Calu3 (cell line): Measurements from ENCODE around the gene DMRT1. TPM values are rescaled to one million over a fixed set of nuclear protein-coding genes. Genes with fewer than 3 reads are reported as not detected.

ENCODE experiments used
- BruUV-seq: library from RNA; stranded (reverse); fragments of 400-500 nt; replicated peaks from 2 replicates; lab custom pipeline; 2021; lab: Mats Ljungman, UMichigan
- CTCF ChIA-PET: fragments of 300-600 bp; sonication (Branson Sonifier 250); formaldehyde crosslinking; loops from one replicate; lab custom pipeline; 2022; ENCODE audit warnings: antibody characterized with exemption; lab: Charles Lee
- DNase-seq: peaks from one replicate; pipeline ENCODE4 v3.0.0; 2022
- H3K27ac Mint-ChIP-seq: one replicate; pipeline ENCODE4 v1.8.0; 2022; ENCODE audit warnings: mixed read lengths; ENCODE audit not compliant: unreplicated experiment
- H3K27me3 Mint-ChIP-seq: one replicate; pipeline ENCODE4 v1.8.0; 2022; ENCODE audit warnings: mixed read lengths; ENCODE audit not compliant: unreplicated experiment
- H3K36me3 Mint-ChIP-seq: one replicate; pipeline ENCODE4 v1.8.0; 2022; ENCODE audit warnings: mild to moderate bottlenecking, moderate library complexity, mixed read lengths; ENCODE audit not compliant: insufficient read depth, unreplicated experiment
- H3K4me1 Mint-ChIP-seq: one replicate; pipeline ENCODE4 v1.8.0; 2022; ENCODE audit warnings: mild to moderate bottlenecking, low read depth, mixed read lengths; ENCODE audit not compliant: unreplicated experiment
- H3K4me3 Mint-ChIP-seq: one replicate; pipeline ENCODE4 v1.8.0; 2022; ENCODE audit warnings: mild to moderate bottlenecking, low read depth, moderate library complexity, mixed read lengths; ENCODE audit not compliant: unreplicated experiment
- H3K9me3 Mint-ChIP-seq: one replicate; pipeline ENCODE4 v1.8.0; 2022; ENCODE audit warnings: low read depth, mixed read lengths; ENCODE audit not compliant: unreplicated experiment
- intact Hi-C: fragments of 100-400 bp; cut with micrococcal nuclease; formaldehyde crosslinking; loops from one replicate; pipeline ENCODE4 v1.10.0; 2022; ENCODE audit not compliant: unreplicated experiment
- total RNA-seq: library from RNA; stranded (reverse); gene quantifications from 2 replicates; pipeline ENCODE4 v1.2.3, GENCODE V29; 2022
- TF ChIP-seq, protein P1 (sequence below): fragments of 200-600 bp; IDR thresholded peaks from one replicate; pipeline ENCODE4 v1.8.0; 2022; ENCODE audit warnings: antibody characterized with exemption; ENCODE audit not compliant: unreplicated experiment

DMRT1 gene
- total RNA-seq, 1 experiment from 2014 or later: not detected

GRCh38 chr9:967436-967835 is 125.9 kb downstream of the DMRT1 start:
- intact Hi-C loops: no loop called here
- H3K4me1 Mint-ChIP-seq: no peaks in the 10 kb centered on the region
- TF ChIP-seq, protein P1, sequence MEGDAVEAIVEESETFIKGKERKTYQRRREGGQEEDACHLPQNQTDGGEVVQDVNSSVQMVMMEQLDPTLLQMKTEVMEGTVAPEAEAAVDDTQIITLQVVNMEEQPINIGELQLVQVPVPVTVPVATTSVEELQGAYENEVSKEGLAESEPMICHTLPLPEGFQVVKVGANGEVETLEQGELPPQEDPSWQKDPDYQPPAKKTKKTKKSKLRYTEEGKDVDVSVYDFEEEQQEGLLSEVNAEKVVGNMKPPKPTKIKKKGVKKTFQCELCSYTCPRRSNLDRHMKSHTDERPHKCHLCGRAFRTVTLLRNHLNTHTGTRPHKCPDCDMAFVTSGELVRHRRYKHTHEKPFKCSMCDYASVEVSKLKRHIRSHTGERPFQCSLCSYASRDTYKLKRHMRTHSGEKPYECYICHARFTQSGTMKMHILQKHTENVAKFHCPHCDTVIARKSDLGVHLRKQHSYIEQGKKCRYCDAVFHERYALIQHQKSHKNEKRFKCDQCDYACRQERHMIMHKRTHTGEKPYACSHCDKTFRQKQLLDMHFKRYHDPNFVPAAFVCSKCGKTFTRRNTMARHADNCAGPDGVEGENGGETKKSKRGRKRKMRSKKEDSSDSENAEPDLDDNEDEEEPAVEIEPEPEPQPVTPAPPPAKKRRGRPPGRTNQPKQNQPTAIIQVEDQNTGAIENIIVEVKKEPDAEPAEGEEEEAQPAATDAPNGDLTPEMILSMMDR: no peak
- no peak overlapping the region for H3K4me3 Mint-ChIP-seq
- no peaks in the 10 kb centered on the region for H3K36me3 Mint-ChIP-seq
- peaks cover 9% of the 10 kb centered on the region for H3K27me3 Mint-ChIP-seq
- CTCF ChIA-PET: no interaction called here
- no peak overlapping the region for H3K27ac Mint-ChIP-seq
- no peak for DNase-seq
- no peaks in the 10 kb centered on the region for H3K9me3 Mint-ChIP-seq
- BruUV-seq: no TSS peak

DNA sequence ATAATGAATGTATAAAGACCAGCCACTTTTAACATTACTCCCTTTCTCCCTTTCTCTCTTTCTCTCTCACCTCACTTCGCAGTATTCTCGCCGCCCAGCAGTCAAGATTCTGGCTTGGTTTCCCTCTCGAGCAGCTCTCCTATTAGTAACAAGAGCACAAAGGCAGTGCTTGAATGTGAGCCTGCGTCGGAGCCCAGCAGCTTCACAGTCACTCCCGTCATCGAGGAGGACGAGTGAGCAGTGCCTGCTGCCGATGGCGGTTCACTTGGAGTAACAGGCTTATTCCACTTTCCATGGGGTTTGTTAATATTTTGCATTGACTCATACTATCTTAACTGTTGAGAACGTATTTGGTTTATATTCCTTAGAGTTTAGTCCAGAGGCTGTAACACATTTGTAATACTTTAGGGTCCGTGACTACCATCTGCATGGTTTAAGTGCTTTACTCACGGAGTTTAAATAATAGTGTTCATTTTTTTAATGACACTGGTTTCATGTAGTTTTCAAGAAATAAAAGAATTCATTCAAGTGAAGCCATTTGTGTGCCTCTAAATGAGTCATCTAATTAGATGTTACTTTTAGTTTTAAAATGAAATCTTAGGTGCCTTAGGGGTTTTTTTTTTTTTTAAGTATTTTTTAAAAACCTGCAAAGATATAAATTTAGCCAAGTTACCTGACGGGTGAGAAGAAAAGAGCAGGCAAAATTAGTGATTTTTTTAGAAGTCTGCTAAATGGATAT is 126.6 kb downstream of the DMRT1 start:
- no peak overlapping the region for H3K27ac Mint-ChIP-seq
- DNase-seq: no peak
- H3K36me3 Mint-ChIP-seq: no peaks in the 10 kb centered on the region
- H3K9me3 Mint-ChIP-seq: no peaks in the 10 kb centered on the region
- no TSS peak for BruUV-seq
- peaks cover 3% of the 10 kb centered on the region for H3K27me3 Mint-ChIP-seq
- CTCF ChIA-PET: no interaction called here
- no peaks in the 10 kb centered on the region for H3K4me1 Mint-ChIP-seq
- TF ChIP-seq, protein P1: no peak
- no peak overlapping the region for H3K4me3 Mint-ChIP-seq
- intact Hi-C loops: no loop called here

DNA sequence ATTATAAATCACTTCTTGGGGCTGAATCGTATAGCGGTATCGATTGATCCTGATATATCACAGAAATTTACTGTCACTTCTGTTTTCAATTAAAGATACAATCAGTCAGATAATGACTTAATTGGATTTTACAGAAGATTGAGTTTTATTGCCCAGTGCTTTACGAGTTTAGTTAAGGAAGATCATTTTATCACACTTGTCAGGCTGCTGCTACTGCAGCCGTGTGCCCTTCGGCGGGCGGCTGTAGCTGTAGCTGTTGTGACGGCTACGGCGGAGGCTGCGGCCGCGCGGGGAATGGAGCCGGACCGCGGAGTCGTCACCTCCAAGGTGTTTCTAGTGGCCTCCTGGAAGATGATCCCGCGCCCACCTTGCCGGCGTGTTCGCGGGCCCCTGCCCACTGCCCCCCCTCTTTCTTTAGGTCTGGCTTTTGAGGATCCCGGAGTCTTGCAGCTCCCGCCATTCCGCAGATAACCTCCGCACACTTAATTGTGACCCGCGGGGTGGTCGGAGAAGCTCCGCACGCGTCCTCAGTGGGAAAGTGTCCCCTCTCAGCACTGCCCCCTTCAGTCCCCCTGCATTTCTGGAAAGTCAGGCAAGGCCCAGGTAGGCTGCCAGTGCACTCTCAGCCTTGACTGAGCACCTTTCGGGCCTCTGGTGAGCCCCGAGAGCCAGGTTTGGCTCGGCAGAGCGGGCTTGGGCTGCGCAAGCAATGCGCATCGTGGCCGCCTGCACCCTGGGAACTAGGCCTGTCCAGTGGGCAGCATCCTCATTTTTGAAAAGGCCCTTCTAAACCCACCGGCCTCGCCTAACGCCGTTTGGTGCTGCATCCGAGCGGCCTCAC is 128.0 kb downstream of the DMRT1 start:
- no TSS peak for BruUV-seq
- Mint-ChIP-seq H3K9me3 (peaks cover 2% of the 10 kb centered on the region), H3K36me3 (no peaks in the 10 kb centered on the region), H3K27ac (no peak overlapping the region), H3K4me3 (no peak overlapping the region), H3K4me1 (no peaks in the 10 kb centered on the region), H3K27me3 (no peaks in the 10 kb centered on the region)
- TF ChIP-seq, protein P1: no peak
- no peak for DNase-seq
- CTCF ChIA-PET: no interaction called here
- intact Hi-C loops: no loop called here

- Mint-ChIP-seq H3K36me3 (no peaks in the 10 kb centered on the region), H3K27me3 (peaks cover 5% of the 10 kb centered on the region), H3K9me3 (peaks cover 2% of the 10 kb centered on the region), H3K4me3 (no peak overlapping the region), H3K27ac (no peak overlapping the region), H3K4me1 (no peaks in the 10 kb centered on the region)
- BruUV-seq: no TSS peak
- intact Hi-C loops: no loop called here
- DNase-seq: no peak
- TF ChIP-seq, protein P1: no peak
- CTCF ChIA-PET: no interaction called here
Measured at GRCh38 chr9:970151-970996, 128.9 kb downstream of the DMRT1 start.
